ENCODE data around the gene TWNK.

DNA sequence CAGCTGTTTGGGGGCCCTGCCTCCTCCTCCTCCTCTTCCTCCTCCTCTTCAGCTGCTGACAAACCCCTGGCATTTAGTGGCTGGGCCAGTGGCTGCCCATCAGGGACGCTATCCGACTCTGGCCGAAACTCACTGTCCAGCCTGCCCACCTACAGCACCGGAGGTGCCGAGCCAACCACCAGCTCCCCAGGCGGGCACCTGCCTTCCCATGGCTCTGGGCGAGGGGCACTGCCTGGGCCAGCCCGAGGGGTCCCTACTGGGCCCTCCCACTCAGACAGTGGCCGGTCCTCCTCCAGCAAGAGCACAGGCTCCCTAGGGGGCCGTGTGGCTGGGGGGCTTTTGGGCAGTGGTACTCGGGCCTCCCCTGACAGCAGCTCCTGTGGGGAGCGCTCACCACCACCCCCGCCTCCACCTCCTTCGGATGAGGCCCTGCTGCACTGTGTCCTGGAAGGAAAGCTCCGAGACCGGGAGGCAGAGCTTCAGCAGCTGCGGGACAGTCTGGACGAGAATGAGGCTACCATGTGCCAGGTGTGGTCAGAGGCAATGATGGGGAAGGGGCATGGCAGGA is 16.4 kb downstream of the TWNK start:
- TF ChIP-seq GTF2I (CRISPR knock-in tag; conservative IDR thresholded peaks at IDR 0.05) (no peak), NR3C1 (CRISPR knock-in tag; conservative IDR thresholded peaks at IDR 0.05; ENCODE audit: low read depth) (no peak), ZNF263 (CRISPR knock-in tag; IDR thresholded peaks at IDR 0.05; ENCODE audit: low read depth) (no peak), TEAD4 (CRISPR knock-in tag; IDR thresholded peaks at IDR 0.05) (no peak), FOXK1 (CRISPR knock-in tag; IDR thresholded peaks at IDR 0.05) (no peak)
- TF ChIP-seq, protein P1, sequence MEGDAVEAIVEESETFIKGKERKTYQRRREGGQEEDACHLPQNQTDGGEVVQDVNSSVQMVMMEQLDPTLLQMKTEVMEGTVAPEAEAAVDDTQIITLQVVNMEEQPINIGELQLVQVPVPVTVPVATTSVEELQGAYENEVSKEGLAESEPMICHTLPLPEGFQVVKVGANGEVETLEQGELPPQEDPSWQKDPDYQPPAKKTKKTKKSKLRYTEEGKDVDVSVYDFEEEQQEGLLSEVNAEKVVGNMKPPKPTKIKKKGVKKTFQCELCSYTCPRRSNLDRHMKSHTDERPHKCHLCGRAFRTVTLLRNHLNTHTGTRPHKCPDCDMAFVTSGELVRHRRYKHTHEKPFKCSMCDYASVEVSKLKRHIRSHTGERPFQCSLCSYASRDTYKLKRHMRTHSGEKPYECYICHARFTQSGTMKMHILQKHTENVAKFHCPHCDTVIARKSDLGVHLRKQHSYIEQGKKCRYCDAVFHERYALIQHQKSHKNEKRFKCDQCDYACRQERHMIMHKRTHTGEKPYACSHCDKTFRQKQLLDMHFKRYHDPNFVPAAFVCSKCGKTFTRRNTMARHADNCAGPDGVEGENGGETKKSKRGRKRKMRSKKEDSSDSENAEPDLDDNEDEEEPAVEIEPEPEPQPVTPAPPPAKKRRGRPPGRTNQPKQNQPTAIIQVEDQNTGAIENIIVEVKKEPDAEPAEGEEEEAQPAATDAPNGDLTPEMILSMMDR (IDR thresholded peaks at IDR 0.05) = no peak
